AG04450 (cell line): Measurements from ENCODE around the gene DSTN. TPM values are rescaled to one million over a fixed set of nuclear protein-coding genes. Genes with fewer than 3 reads are reported as not detected.

Experiments
- CTCF ChIA-PET: fragments of 300-600, 350-600 bp; formaldehyde crosslinking; extraction: SDS; loops from one replicate; lab custom pipeline; 2022; ENCODE audit warnings: antibody characterized with exemption, inconsistent platforms; lab: Charles Lee
- POLR2A ChIA-PET: fragments of 350-600 bp; formaldehyde crosslinking; extraction: SDS; loops from one replicate; lab custom pipeline; 2021; ENCODE audit warnings: antibody characterized with exemption, inconsistent platforms; lab: Yijun Ruan, JAX
- DNase-seq: peaks from one replicate; pipeline ENCODE4 v3.0.0-alpha.2; 2011; ENCODE audit warnings: low read depth, low spot score
- H3K27ac ChIP-seq: one replicate; pipeline ENCODE4 v1.5.1; 2012; ENCODE audit warnings: low read depth, low read length, control low read depth
- H3K27me3 ChIP-seq: one replicate; pipeline ENCODE4 v1.6.0; 2012; ENCODE audit warnings: low read length; ENCODE audit not compliant: control insufficient read depth, insufficient read depth
- H3K4me3 ChIP-seq: 2 replicates; pipeline ENCODE4 v1.5.1; 2011; ENCODE audit warnings: mild to moderate bottlenecking, low read depth, low read length, control low read depth
- H3K9me3 ChIP-seq: 2 replicates; pipeline ENCODE4 v1.5.1; 2012; ENCODE audit warnings: low read length; ENCODE audit not compliant: control insufficient read depth, insufficient read depth
- polyA plus RNA-seq: library from polyadenylated mRNA; depleted of rRNA; stranded (reverse); fragments of >200 nt; gene quantifications from 2 replicates; pipeline ENCODE4 v1.2.3, GENCODE V29; 2011
- TF ChIP-seq, protein P1 (sequence below): IDR thresholded peaks from 2 replicates; pipeline ENCODE4 v1.5.1; 2011; ENCODE audit warnings: low read depth, low read length, control low read depth, inconsistent platforms

Gene DSTN
- polyA plus RNA-seq, 1 experiment = 414 TPM

DNA sequence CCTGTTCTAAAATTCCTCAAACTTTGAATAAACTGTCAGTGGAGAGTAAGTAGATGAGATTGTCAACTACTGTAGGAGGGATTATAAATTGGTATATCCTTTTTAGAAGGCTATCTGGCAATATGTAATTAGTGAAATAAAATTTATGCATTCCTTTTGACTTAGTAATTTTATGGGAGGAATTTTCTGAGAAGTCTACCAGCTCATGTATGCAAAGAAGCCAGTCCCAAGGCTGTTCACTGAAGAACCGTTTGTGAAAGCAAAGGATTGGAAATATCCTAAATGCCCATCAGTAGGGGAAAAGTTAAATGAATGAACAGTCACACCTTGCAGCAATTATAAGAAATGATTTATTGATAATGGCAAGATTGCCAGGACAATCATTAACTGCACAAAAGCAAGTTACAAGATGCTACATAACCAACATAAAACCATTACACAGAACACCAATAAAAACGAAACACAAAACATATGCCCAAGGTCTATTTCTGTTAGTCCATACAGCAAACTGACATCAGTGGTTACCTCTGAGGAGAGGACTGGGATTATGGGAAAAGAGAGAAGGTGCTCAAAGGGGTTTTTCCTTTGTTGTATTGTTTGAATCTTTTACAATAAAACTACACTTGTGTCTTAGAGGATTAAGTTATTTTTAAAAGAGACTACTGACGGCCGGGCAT lies 4.6 kb upstream of the DSTN start:
- Histone ChIP-seq H3K27ac (no peak overlapping the region), H3K27me3 (no peaks in the 10 kb centered on the region), H3K9me3 (no peaks in the 10 kb centered on the region; the same call in 1 of the 2 replicates), H3K4me3 (no peak overlapping the region)
- TF ChIP-seq, protein P1, sequence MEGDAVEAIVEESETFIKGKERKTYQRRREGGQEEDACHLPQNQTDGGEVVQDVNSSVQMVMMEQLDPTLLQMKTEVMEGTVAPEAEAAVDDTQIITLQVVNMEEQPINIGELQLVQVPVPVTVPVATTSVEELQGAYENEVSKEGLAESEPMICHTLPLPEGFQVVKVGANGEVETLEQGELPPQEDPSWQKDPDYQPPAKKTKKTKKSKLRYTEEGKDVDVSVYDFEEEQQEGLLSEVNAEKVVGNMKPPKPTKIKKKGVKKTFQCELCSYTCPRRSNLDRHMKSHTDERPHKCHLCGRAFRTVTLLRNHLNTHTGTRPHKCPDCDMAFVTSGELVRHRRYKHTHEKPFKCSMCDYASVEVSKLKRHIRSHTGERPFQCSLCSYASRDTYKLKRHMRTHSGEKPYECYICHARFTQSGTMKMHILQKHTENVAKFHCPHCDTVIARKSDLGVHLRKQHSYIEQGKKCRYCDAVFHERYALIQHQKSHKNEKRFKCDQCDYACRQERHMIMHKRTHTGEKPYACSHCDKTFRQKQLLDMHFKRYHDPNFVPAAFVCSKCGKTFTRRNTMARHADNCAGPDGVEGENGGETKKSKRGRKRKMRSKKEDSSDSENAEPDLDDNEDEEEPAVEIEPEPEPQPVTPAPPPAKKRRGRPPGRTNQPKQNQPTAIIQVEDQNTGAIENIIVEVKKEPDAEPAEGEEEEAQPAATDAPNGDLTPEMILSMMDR = no peak
- CTCF ChIA-PET = interaction anchor here (0.6 to 0.9 kb wide), 2 partner anchors 9 to 11 kb away, joined by 3 read pairs; no protein-coding TSS in a partner anchor
- DNase-seq = no peak
- POLR2A ChIA-PET = interaction anchor here (1.8 kb wide), 1 partner anchor 23 kb away, joined by 19 read pairs; no protein-coding TSS in a partner anchor

GRCh38 chr20:17566345-17566744 lies 3.5 kb upstream of the DSTN start:
- H3K9me3 ChIP-seq = no peaks in the 10 kb centered on the region; the same call in 1 of the 2 replicates
- TF ChIP-seq, protein P1 = no peak
- no peak overlapping the region for H3K4me3 ChIP-seq
- DNase-seq = no peak
- CTCF ChIA-PET = interaction anchor here (0.7 to 0.9 kb wide), 3 partner anchors 9 to 399 kb away, joined by 3 to 6 read pairs (median 3); no protein-coding TSS in a partner anchor
- no peak overlapping the region for H3K27ac ChIP-seq
- no peaks in the 10 kb centered on the region for H3K27me3 ChIP-seq
- POLR2A ChIA-PET = interaction anchor here (1.8 kb wide), 1 partner anchor 24 kb away, joined by 19 read pairs; no protein-coding TSS in a partner anchor

DNA sequence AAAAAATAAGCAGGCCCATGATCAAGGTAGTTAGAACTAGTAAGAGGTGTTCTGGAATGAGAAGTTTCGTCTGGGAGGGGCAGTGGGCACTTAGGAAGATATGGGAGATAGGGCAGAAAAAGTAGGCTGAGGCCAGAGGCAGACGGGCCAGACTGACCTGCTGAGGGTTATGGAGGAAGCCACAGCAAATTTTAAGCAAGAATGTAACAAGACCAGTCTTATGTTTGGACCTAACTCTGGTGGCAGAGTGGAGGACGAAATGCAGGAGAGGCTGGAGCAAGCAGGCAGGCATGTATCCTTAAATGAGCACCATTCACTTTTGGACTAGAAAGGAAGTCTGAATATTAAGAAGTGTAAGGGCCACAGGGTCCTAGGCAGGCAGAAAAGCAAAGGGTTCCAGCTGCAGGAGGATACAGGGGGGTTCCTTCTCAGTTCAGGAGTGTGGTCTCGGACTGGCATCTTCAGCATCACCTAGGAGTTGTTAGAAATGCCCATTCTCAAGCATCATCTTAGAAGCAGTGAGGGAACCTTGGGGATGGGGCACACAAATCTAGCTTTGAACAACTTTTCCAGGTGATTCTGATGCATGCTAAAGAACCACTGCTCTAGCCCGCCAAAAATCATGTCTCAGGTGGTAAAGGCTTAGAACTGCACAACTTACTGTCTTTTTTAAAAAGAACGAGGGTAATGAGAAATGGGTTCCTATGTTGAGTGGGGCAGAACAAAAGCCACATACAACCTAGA lies 1.7 kb upstream of the DSTN start:
- no peaks in the 10 kb centered on the region for H3K27me3 ChIP-seq
- no peaks in the 10 kb centered on the region; the same call in 1 of the 2 replicates for H3K9me3 ChIP-seq
- TF ChIP-seq, protein P1 = no peak
- H3K4me3 ChIP-seq = peak overlapping the region; percentile 87
- no peak for DNase-seq
- peak overlapping the region; percentile 95 for H3K27ac ChIP-seq
- CTCF ChIA-PET = interaction anchor here (1.2 kb wide), 1 partner anchor 26 kb away, joined by 3 read pairs; no protein-coding TSS in a partner anchor
- POLR2A ChIA-PET = interaction anchor here (1.0 kb wide), 1 partner anchor 27 kb away, joined by 3 read pairs; no protein-coding TSS in a partner anchor

DNA sequence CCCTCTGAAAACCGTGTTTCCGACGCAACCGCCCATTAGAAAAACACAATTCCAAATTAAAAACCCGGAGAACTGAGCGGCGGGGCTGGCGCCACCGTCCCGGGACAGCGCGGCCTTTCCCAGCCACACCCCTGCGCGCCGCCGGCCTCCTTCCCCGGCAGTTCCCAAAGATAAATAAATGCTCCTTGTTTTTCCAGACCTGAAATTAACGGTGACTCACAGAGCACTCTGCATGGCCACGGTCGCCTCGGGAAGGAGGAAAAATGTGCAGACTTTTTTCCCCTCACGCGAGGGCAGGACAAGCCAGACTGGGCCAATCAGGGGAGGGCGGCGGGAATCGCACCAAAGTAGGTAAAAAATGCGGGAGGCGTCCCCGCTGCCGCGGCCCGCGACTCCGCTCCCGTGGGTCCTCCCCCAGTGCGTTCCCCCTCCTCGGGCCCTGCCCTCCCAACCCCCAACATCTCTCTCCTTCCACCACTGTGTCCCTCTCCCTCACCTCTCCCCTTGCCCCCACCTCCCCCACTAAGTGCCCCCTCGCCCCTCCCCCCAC lies 828 bp upstream of the DSTN start:
- CTCF ChIA-PET = interaction anchor here (1.2 kb wide), 1 partner anchor 25 kb away, joined by 3 read pairs; no protein-coding TSS in a partner anchor
- POLR2A ChIA-PET = interaction anchor here (0.6 to 2.6 kb wide), 15 partner anchors 10 to 401 kb away, joined by 3 to 59 read pairs (median 7); partner anchors contain the start of genes BFSP1 and RRBP1
- no peaks in the 10 kb centered on the region; the same call in 1 of the 2 replicates for H3K9me3 ChIP-seq
- peak; percentile 93 for DNase-seq
- H3K27ac ChIP-seq = peak overlapping the region; percentile 95
- H3K27me3 ChIP-seq = no peaks in the 10 kb centered on the region
- TF ChIP-seq, protein P1 = no peak
- peak overlapping the region; percentile 87 for H3K4me3 ChIP-seq
